Natural killer cell (primary cell): ENCODE data around the gene OR6C68. TPM values are rescaled to one million over a fixed set of nuclear protein-coding genes. Genes with fewer than 3 reads are reported as not detected.
"Not testable (repeated sequence)": the region's sequence is repeated elsewhere in the genome, so short reads cannot be mapped to it uniquely, and the experiment has no call there.

Source experiments
- ATAC-seq, 3 donors: fragments of 150-1000 bp in 2 of 3; fragments of 200-7000 bp in 1 of 3; cut with Tn5 transposase; 1 replicate in 1 of 3; 2 replicates in 2 of 3; pipeline ENCODE4 v1.10.0; 2021; ENCODE audit warnings: mild to moderate bottlenecking in 2 of 3, moderate library complexity in 2 of 3
- DNase-seq, 2 donors: peaks; one replicate each; pipeline versions ENCODE4 v3.0.0 to v3.0.0-alpha.2; 2013 to 2021; ENCODE audit warnings: mixed read lengths in 1 of 2
- H3K27ac ChIP-seq: one replicate; pipeline ENCODE4 v1.5.1; 2013; ENCODE audit warnings: mild to moderate bottlenecking, low read length
- H3K27me3 ChIP-seq: one replicate; pipeline ENCODE4 v1.6.1; 2013; ENCODE audit warnings: low read length; ENCODE audit not compliant: control insufficient read depth, insufficient read depth
- H3K36me3 ChIP-seq: one replicate; pipeline ENCODE4 v1.6.1; 2013; ENCODE audit warnings: low read length; ENCODE audit not compliant: control insufficient read depth, insufficient read depth
- H3K4me1 ChIP-seq: one replicate; pipeline ENCODE4 v1.6.1; 2013; ENCODE audit warnings: low read length; ENCODE audit not compliant: control insufficient read depth, insufficient read depth
- H3K4me3 ChIP-seq: one replicate; pipeline ENCODE4 v1.5.1; 2013; ENCODE audit warnings: low read length
- H3K9me3 ChIP-seq: one replicate; pipeline ENCODE4 v1.6.1; 2013; ENCODE audit warnings: low read length; ENCODE audit not compliant: control insufficient read depth, insufficient read depth
- H3K27ac Mint-ChIP-seq, 2 donors: one replicate each; pipeline ENCODE4 v1.8.0; 2022; ENCODE audit warnings: mild to moderate bottlenecking in 2 of 2, mixed read lengths in 2 of 2, moderate library complexity in 1 of 2
- H3K27me3 Mint-ChIP-seq, 2 donors: one replicate each; pipeline ENCODE4 v1.8.0; 2022; ENCODE audit warnings: low read depth in 2 of 2, mixed read lengths in 2 of 2
- H3K36me3 Mint-ChIP-seq: one replicate; pipeline ENCODE4 v1.8.0; 2022; ENCODE audit warnings: mixed read lengths
- H3K4me1 Mint-ChIP-seq, 2 donors: one replicate each; pipeline ENCODE4 v1.8.0; 2022; ENCODE audit warnings: mixed read lengths in 2 of 2
- H3K4me3 Mint-ChIP-seq: one replicate; pipeline ENCODE4 v1.8.0; 2022; ENCODE audit warnings: mild to moderate bottlenecking, moderate library complexity, mixed read lengths
- H3K9me3 Mint-ChIP-seq, 2 donors: one replicate each; pipeline ENCODE4 v1.8.0; 2022; ENCODE audit warnings: mixed read lengths in 2 of 2
- CTCF ChIP-seq: fragments of 200-600 bp; IDR thresholded peaks from one replicate; pipeline ENCODE4 v1.8.0; 2022; ENCODE audit warnings: antibody characterized with exemption
- WGBS: methylation state at CpG from one replicate; pipeline ENCODE4 v1.1.7; 2013; ENCODE audit warnings: missing lambda C conversion rate; ENCODE audit not compliant: insufficient coverage; 5-methylcytosine and 5-hydroxymethylcytosine counted together
- intact Hi-C: fragments of 100-400 bp; cut with micrococcal nuclease; formaldehyde crosslinking; loops from one replicate; pipeline ENCODE4 v1.14.2; 2022
- total RNA-seq, 4 donors: library from RNA; stranded (reverse); fragments of 120-200 nt in 1 of 4; gene quantifications; one replicate each; pipeline versions ENCODE4 v1.2.3 to v1.2.4, GENCODE V29; 2013 to 2022

Gene OR6C68
- total RNA-seq, 3 donors from 2014 or later (not counting 1 experiment from before 2014, with no cell fraction given), result not detected

- Histone ChIP-seq H3K9me3 (no peaks in the 10 kb centered on the region), H3K4me3 (no peak overlapping the region), H3K4me1 (no peaks in the 10 kb centered on the region), H3K27me3 (peaks cover 2% of the 10 kb centered on the region), H3K27ac (no peak overlapping the region), H3K36me3 (no peaks in the 10 kb centered on the region)
- Mint-ChIP-seq H3K4me3 (no peak overlapping the region), H3K27ac (no peak overlapping the region), H3K27me3 (peaks cover 0 to 18% of the 10 kb centered on the region in 2 donors), H3K4me1 (no peaks in the 10 kb centered on the region), H3K36me3 (no peaks in the 10 kb centered on the region), H3K9me3 (no peaks in the 10 kb centered on the region)
- no peak for ATAC-seq
- intact Hi-C loops, result no loop called here
- no peak for DNase-seq
- TF ChIP-seq CTCF, result no peak
Measured at GRCh38 chr12:55448825-55449224, 43.4 kb upstream of the OR6C68 start.

GRCh38 chr12:55464926-55465325, 27.3 kb upstream of the OR6C68 start:
- H3K4me3 Mint-ChIP-seq, intact Hi-C loops, DNase-seq, H3K4me1 ChIP-seq, H3K27ac Mint-ChIP-seq, H3K36me3 Mint-ChIP-seq, H3K9me3 Mint-ChIP-seq, H3K36me3 ChIP-seq, H3K4me1 Mint-ChIP-seq, H3K9me3 ChIP-seq, H3K4me3 ChIP-seq, H3K27me3 ChIP-seq, H3K27ac ChIP-seq, ATAC-seq: not testable (repeated sequence)
- H3K27me3 Mint-ChIP-seq, result peaks cover 11 to 31% of the 10 kb centered on the region in 2 donors
- WGBS, result 100% methylated on average over 1 of the region's 1 CpG

- no peaks in the 10 kb centered on the region for H3K4me1 Mint-ChIP-seq
- DNase-seq, result no peak
- H3K27me3 Mint-ChIP-seq, result peaks cover 5 to 27% of the 10 kb centered on the region in 2 donors
- ATAC-seq, result no peak
- no peak overlapping the region for H3K4me3 Mint-ChIP-seq
- H3K36me3 Mint-ChIP-seq, result no peaks in the 10 kb centered on the region
- TF ChIP-seq CTCF, result no peak
- Histone ChIP-seq H3K36me3 (no peaks in the 10 kb centered on the region), H3K9me3 (no peaks in the 10 kb centered on the region), H3K27ac (no peak overlapping the region), H3K27me3 (peaks cover 5% of the 10 kb centered on the region), H3K4me3 (no peak overlapping the region), H3K4me1 (no peaks in the 10 kb centered on the region)
- no peaks in the 10 kb centered on the region for H3K9me3 Mint-ChIP-seq
- intact Hi-C loops, result no loop called here
- no peak overlapping the region for H3K27ac Mint-ChIP-seq
- no CpG with 5 or more reads among the region's 2 CpGs for WGBS
Measured at GRCh38 chr12:55467836-55468235, 24.3 kb upstream of the OR6C68 start.

- DNase-seq (no peak), ATAC-seq (no peak)
- Histone ChIP-seq H3K4me3 (no peak overlapping the region), H3K4me1 (no peaks in the 10 kb centered on the region), H3K9me3 (no peaks in the 10 kb centered on the region), H3K27ac (no peak overlapping the region), H3K27me3 (peaks cover 5% of the 10 kb centered on the region), H3K36me3 (no peaks in the 10 kb centered on the region)
- no peaks in the 10 kb centered on the region for H3K9me3 Mint-ChIP-seq
- peaks cover 5 to 27% of the 10 kb centered on the region in 2 donors for H3K27me3 Mint-ChIP-seq
- WGBS, result no CpG with 5 or more reads among the region's 2 CpGs
- H3K36me3 Mint-ChIP-seq, result no peaks in the 10 kb centered on the region
- no peak overlapping the region for H3K27ac Mint-ChIP-seq
- no peaks in the 10 kb centered on the region for H3K4me1 Mint-ChIP-seq
- intact Hi-C loops, result no loop called here
- no peak overlapping the region for H3K4me3 Mint-ChIP-seq
- TF ChIP-seq CTCF, result no peak
Measured at GRCh38 chr12:55469291-55469690, 22.9 kb upstream of the OR6C68 start.
